NCI-H2081 (cell line): ENCODE measurements around the gene GTPBP4.
A peak's percentile ranks its signal among the peaks of the same experiment; 100 is the strongest.
"Not testable (repeated sequence)": the region's sequence is repeated elsewhere in the genome, so short reads cannot be mapped to it uniquely, and the experiment has no call there.

ENCODE experiments used
- DNase-seq, 2 experiments: peaks; one replicate each; lab custom pipeline; 2025; lab: John Stamatoyannopoulos, UW

Gene GTPBP4

DNA sequence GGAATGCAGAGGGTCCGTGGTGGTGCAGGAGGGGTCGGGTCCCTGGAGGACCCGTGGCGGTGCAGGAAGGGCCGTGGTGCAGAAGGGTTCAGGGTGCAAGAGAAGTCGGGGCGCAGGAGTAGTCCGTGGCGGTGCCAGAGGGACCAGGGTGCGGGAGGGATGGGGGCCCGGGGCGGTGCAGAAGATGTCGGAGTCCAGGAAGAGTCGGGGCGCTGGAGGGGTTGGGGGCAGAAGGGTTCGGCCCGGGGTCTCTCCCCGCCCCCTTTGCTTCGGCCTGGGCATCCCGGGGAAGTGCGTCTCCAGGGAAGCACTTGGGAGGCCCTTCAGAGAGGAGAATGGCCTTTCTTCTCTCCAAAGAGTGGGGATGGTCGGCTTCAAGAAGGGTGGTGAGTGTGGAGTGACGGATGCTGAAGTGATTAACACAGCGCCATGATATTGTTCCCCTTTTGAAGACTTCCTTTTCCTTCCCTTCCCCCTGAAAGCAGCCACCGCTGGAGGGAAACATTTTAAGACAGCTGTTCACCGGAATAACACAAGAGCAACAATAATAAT lies 68.9 kb downstream of the GTPBP4 start:
- no peak for DNase-seq

DNA sequence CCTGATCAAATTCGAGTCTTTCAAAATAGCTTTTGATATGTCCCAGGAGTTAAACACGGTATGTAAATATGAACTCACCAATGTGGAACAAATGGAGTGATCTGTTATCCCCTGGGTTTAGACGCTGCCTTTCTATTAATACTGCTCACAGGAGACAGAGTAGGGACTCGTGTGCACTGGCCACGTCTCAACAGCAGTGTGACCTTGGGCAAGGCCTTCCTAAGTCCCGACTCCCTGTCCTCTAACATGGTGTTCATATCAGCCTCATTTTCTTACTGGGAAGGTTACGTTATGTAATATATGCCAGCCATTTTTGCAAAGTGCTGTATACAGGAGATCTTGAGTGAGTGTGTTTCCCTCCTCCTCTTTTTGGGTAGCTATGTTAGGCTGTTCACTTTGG lies 69.8 kb downstream of the GTPBP4 start:
- DNase-seq = no peak

DNA sequence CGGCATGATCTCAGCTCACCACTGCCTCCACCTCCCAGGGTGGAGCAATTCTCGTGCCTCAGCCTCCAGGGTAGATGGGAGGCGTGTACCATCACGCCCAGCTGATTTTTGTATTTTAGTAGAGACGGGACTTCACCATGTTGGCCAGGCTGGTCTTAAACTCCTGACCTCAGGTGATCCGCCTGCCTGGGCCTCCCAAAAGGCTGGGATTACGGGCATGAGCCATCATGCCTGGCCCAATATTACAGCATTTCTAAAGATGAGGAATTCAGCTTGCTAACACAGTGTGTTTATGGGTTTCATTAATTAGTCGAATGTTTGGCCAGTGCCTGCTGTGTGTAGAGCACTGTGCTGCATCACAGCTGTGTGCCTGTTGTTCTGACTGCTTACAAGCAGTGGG lies 71.7 kb downstream of the GTPBP4 start:
- peak in 1 of 2 experiments; percentile 14 for DNase-seq

DNA sequence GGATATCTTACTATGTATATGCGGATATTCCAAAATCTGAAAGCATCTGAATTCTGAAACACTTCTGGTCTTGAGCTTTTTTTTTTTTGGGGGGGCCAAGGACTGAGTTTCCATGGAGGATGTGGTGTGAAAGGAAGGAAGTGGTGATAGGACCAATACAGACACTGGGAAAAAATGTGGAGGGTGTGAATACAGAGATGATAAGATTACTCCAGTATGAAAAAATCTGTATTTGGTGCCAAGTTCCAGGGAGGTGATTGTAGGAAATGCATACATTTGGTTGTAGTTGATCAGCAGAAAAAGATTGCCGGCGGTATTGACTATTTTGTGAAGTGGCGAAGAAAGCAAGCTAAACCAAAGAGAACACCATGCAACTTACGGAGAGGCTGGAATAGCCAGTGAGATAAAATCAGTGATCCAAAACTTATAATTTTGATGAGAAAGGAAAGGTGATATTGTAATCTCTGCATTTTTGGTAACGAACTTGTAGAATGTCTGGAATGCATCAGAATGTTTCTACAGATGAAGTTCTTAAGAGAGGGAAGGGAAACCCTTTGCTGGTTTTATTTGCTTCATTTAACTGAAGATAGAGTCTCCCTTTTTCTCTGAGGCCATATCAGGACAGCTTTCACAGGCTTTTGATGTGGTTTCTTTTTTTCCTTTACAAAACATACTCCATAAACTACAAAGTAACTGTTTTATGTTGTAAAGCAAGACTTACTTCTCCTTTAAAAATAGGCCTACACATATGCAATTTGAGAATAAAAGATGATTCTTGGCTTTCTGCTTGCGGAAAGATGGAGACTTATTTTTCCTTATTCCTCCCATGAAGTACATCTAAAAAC lies 73.9 kb downstream of the GTPBP4 start:
- no peak for DNase-seq

DNA sequence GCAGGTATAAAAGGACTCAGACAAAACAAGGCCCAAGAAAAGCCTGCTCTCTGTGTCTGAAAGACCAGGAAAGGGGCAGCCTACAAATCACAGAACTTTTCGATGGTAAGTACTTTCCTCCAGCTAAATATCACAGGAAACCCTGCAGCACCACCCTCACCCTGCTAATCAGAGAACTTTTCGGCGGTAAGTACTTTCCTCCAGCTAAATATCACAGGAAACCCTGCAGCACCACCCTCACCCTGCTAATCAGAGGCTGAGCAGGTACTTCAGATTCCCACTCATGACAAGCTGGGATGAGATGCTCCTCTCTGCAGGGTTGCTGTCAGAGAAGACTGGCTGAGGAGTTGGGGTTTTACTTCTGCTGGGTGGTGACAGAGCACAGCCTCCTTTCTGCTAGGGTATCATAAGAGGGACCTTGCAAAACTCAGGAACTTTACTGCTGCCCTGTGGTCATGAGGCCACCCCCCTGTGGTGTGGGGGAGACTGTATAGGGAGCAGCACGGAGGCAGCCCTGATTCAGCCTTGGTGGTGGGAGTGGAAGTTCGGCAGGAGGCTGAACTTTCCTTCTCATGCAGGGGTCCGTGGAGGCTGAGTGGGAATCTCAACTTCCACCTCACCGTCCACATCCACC lies 75.1 kb downstream of the GTPBP4 start:
- DNase-seq = no peak

DNA sequence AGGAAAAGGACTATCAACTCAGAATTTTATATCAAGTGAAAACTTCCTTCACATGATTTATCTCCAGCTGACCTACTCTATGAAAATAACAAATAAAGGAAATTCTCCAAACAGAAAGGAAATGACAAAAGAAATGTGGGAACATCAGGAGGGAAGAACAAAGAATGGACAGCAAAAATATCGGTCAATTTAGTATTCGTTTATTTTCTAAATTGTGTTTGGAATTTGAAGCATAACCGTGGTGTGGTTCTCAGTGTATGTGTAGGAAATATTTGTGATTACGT lies 76.7 kb downstream of the GTPBP4 start:
- no peak for DNase-seq

DNA sequence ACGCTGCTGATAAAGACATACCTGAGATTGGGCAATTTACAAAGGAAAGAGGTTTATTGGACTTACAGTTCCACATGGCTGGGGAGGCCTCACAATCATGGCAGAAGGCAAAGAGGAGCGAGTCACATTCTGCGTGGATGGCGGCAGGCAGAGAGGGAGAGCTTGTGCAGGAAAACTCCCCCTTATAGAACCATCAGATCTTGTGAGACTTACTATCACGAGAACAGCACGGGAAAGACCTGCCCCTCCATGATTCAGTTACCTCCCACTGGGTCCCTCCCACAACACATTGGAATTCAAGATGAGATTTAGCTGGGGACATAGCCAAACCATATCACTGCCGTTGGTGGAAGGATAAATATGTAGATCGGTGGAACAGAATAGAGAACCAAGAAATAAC lies 78.5 kb downstream of the GTPBP4 start:
- not testable (repeated sequence) for DNase-seq

DNA sequence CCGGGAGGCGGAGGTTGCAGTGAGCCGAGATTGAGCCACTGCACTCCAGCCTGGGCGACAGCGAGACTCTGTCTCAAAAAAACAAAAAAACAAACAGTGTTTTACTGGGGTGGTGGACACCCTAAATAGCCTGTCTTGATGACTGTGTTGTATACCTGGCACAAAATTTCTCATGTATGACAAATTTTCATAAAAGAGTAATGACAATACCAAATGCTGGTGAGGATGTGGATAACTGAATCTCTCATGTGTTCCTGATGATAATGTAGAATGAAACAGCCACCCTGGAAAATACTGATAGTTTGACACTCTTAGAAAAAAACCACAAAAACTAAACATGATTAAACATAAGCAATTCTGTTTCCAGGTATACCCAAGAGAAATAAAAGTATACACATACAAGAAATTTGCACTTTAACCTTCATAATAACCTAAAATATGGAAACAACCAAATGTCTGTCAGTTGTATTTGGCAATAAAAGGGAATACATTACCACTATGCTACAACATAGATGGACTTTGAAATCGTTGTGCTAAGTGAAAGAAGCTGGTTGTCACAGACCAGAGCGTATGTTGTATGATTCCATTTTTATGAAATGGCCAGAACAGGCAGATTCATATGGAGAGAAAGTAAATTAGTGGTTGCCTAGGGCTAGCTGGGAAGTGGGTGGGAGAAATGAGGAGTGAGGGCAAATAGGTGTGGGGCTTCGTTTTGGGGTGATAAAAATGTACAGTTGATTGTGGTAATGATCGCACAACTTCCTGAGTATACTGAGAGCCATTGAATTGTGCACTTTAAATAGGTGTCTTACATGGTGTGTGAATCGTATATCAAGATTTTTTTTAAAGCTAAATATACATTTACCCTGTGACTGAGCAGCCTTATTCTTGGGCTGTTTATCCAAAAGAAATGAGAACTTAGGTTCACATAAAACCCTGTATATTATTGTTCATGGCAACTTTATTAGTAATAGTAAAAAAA lies 80.4 kb downstream of the GTPBP4 start:
- DNase-seq = no peak
